Upper lobe of left lung (tissue), 6 donors: Measurements from ENCODE around the gene PLPPR1. TPM values are rescaled to one million over a fixed set of nuclear protein-coding genes. Genes with fewer than 3 reads are reported as not detected.

ENCODE experiments used
- ATAC-seq, 2 donors: fragments of 200-7000 bp; cut with Tn5 transposase; one replicate each; pipeline ENCODE4 v1.9.1; 2022; ENCODE audit warnings: mild to moderate bottlenecking in 2 of 2, moderate library complexity in 2 of 2; ENCODE audit not compliant: low FRiP score in 2 of 2
- DNase-seq, 2 donors: peaks; one replicate each; pipeline ENCODE4 v3.0.0-alpha.2; 2019 to 2020
- H3K27ac ChIP-seq, 4 donors: fragments of 200-600 bp; sonication (generic); one replicate each; pipeline ENCODE4 v1.5.1; 2016 to 2019
- H3K27me3 ChIP-seq, 4 donors: fragments of 200-600 bp; sonication (generic); one replicate each; pipeline ENCODE4 v1.5.1; 2017 to 2019
- H3K36me3 ChIP-seq, 4 donors: fragments of 200-600 bp; sonication (generic); one replicate each; pipeline ENCODE4 v1.5.1; 2016 to 2019
- H3K4me1 ChIP-seq, 4 donors: fragments of 200-600 bp; sonication (generic); one replicate each; pipeline ENCODE4 v1.5.1; 2018 to 2019
- H3K4me3 ChIP-seq, 4 donors: fragments of 200-600 bp; sonication (generic); one replicate each; pipeline ENCODE4 v1.5.1; 2017 to 2019; ENCODE audit warnings: mild to moderate bottlenecking in 2 of 4, moderate library complexity in 1 of 4
- H3K9me3 ChIP-seq, 4 donors: fragments of 200-600 bp; sonication (generic); one replicate each; pipeline ENCODE4 v1.5.1; 2018 to 2019
- CTCF ChIP-seq, 6 experiments: fragments of 450-650 bp in 4 of 6; fragments of 200-600 bp in 2 of 6; sonication (generic) in 2 of 6; IDR thresholded peaks; one replicate each; pipeline ENCODE4 v1.5.1; 2016 to 2019; ENCODE audit warnings: antibody characterized with exemption in 6 of 6
- EP300 ChIP-seq, 4 donors: sonication (generic); formaldehyde crosslinking; IDR thresholded peaks; one replicate each; pipeline ENCODE4 v1.5.1; 2017; ENCODE audit warnings: antibody characterized with exemption in 4 of 4, control low read depth in 2 of 4
- POLR2A ChIP-seq, 4 donors: fragments of 450-650 bp; IDR thresholded peaks; one replicate each; pipeline ENCODE4 v1.5.1; 2016 to 2017; ENCODE audit warnings: antibody characterized with exemption in 4 of 4, mild to moderate bottlenecking in 2 of 4
- POLR2AphosphoS5 ChIP-seq, 2 donors: sonication (generic); formaldehyde crosslinking; IDR thresholded peaks; one replicate each; pipeline ENCODE4 v1.5.1; 2017; ENCODE audit warnings: antibody characterized with exemption in 2 of 2
- WGBS, 2 donors: methylation state at CpG; one replicate each; pipeline ENCODE4 v1.1.5; 2017 to 2018; 5-methylcytosine and 5-hydroxymethylcytosine counted together
- total RNA-seq, 6 donors: library from RNA; depleted of rRNA in 4 of 6; stranded (reverse); fragments of >200 nt in 4 of 6; gene quantifications; one replicate each; pipeline versions ENCODE4 v1.1.0 to v1.2.1, GENCODE V29; 2016 to 2021
- donor health status: DM: no; HTN: no; CAD: no; lungs with moderate emphysema.
- donor health status: DM: no; HTN: yes; CAD: no; lungs with severe emphysema.

Gene PLPPR1
- total RNA-seq, 6 donors from 2014 or later, result 0.44 to 5.1 (median 2.7) TPM; not detected in 1

- no peaks in the 10 kb centered on the region for H3K27me3 ChIP-seq
- no peaks in the 10 kb centered on the region for H3K4me1 ChIP-seq
- H3K9me3 ChIP-seq, result no peaks in the 10 kb centered on the region
- ATAC-seq, result no peak
- no peaks in the 10 kb centered on the region for H3K36me3 ChIP-seq
- WGBS, 2 donors, result 83 to 88% methylated on average over 3 of the region's 3 CpGs
- TF ChIP-seq POLR2A (IDR thresholded peaks at IDR 0.05) (no peak), CTCF (IDR thresholded peaks at IDR 0.05) (no peak), POLR2AphosphoS5 (IDR thresholded peaks at IDR 0.05) (no peak)
- DNase-seq, result no peak
- no peak overlapping the region for H3K27ac ChIP-seq
- H3K4me3 ChIP-seq, result no peak overlapping the region
Observed at GRCh38 chr9:101055516-101055915, 27.0 kb downstream of the PLPPR1 start.

GRCh38 chr9:101062686-101063085, 34.2 kb downstream of the PLPPR1 start:
- Histone ChIP-seq H3K4me1 (no peaks in the 10 kb centered on the region), H3K27me3 (no peaks in the 10 kb centered on the region), H3K36me3 (no peaks in the 10 kb centered on the region), H3K4me3 (no peak overlapping the region), H3K9me3 (no peaks in the 10 kb centered on the region), H3K27ac (no peak overlapping the region)
- ATAC-seq, result no peak
- no peak for TF ChIP-seq EP300 (IDR thresholded peaks at IDR 0.05)
- 56 to 100% methylated on average over 1 of the region's 1 CpG for WGBS, 2 donors
- DNase-seq, result no peak

DNA sequence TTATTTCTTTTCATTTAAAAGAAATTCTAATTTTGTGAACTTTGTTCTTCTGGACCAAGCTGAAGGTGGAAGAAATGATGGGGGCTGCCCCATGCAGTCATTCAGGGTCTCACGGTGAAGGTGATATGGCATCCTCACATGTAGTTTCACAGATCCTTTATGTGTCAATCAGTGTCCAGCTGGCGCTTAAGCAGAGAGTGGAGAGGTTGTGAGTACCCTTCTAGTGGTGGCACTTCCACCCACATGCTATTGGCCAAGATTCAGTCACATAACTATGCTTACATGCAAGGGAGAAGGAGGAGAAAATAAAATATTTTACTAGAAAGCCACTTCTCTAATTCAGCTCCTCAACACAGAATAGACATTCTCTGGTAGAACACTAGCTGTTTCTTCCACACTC, 34.7 kb downstream of the PLPPR1 start:
- no peaks in the 10 kb centered on the region for H3K27me3 ChIP-seq
- WGBS, 2 donors, result 50 to 53% methylated on average over 2 of the region's 2 CpGs
- ATAC-seq (no peak), DNase-seq (peak in 1 of 2 donors; percentile 21)
- H3K36me3 ChIP-seq, result no peaks in the 10 kb centered on the region
- no peak overlapping the region for H3K27ac ChIP-seq
- no peaks in the 10 kb centered on the region for H3K9me3 ChIP-seq
- H3K4me1 ChIP-seq, result no peaks in the 10 kb centered on the region
- no peak overlapping the region for H3K4me3 ChIP-seq
- TF ChIP-seq POLR2A (IDR thresholded peaks at IDR 0.05) (no peak), POLR2AphosphoS5 (IDR thresholded peaks at IDR 0.05) (no peak), CTCF (IDR thresholded peaks at IDR 0.05) (no peak), EP300 (IDR thresholded peaks at IDR 0.05) (no peak)

- Histone ChIP-seq H3K9me3 (no peaks in the 10 kb centered on the region), H3K27me3 (no peaks in the 10 kb centered on the region), H3K36me3 (no peaks in the 10 kb centered on the region), H3K4me3 (no peak overlapping the region), H3K27ac (no peak overlapping the region), H3K4me1 (no peaks in the 10 kb centered on the region)
- TF ChIP-seq POLR2AphosphoS5 (IDR thresholded peaks at IDR 0.05) (no peak), EP300 (IDR thresholded peaks at IDR 0.05) (no peak), CTCF (IDR thresholded peaks at IDR 0.05) (no peak), POLR2A (IDR thresholded peaks at IDR 0.05) (no peak)
- ATAC-seq (no peak), DNase-seq (no peak)
Observed at GRCh38 chr9:101064206-101064605, 35.7 kb downstream of the PLPPR1 start.

- TF ChIP-seq POLR2A (IDR thresholded peaks at IDR 0.05) (no peak), EP300 (IDR thresholded peaks at IDR 0.05) (no peak), POLR2AphosphoS5 (IDR thresholded peaks at IDR 0.05) (no peak), CTCF (IDR thresholded peaks at IDR 0.05) (no peak)
- DNase-seq, result no peak
- H3K36me3 ChIP-seq, result no peaks in the 10 kb centered on the region
- no peak for ATAC-seq
- H3K27me3 ChIP-seq, result no peaks in the 10 kb centered on the region
- no peak overlapping the region for H3K27ac ChIP-seq
- H3K4me1 ChIP-seq, result no peaks in the 10 kb centered on the region
- 86 to 88% methylated on average over 1 of the region's 1 CpG for WGBS, 2 donors
- H3K4me3 ChIP-seq, result no peak overlapping the region
- H3K9me3 ChIP-seq, result no peaks in the 10 kb centered on the region
Observed at GRCh38 chr9:101065930-101066329, 37.4 kb downstream of the PLPPR1 start.
